ENCODE results near the gene CANX.

DNA sequence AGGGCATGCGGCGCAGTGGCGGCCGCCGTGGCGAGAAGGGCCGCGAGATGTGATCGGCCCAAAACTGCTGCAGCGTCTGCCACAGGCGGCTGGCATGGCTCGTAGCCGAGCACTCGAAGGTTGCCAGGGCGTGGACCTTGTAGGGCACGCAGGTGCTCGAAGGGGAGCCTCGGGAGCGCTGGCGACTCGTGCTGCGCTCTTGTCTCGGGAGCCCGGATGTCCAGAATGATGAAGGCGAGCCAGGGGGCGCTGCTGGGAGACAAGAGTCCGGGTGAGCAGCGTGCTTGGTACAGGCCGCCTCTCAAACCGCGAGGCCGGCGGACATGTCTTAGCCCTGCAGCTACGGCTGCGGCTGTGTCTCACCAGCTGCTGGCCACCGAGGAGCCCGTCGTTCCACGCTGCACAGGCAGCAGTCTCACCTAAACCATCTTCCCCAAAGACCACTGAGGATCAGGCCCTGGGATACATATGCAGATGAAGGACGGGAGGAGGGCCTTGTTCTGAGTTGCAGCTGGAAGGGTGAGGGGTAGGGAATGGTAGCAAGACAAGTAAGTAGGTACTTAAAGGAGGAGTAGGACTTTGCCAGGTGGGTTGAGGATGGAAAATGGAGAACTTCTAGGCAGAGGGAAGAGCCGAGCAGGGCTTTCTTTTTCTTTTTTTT, 19.6 kb upstream of the CANX start:
- TF ChIP-seq, protein P1, sequence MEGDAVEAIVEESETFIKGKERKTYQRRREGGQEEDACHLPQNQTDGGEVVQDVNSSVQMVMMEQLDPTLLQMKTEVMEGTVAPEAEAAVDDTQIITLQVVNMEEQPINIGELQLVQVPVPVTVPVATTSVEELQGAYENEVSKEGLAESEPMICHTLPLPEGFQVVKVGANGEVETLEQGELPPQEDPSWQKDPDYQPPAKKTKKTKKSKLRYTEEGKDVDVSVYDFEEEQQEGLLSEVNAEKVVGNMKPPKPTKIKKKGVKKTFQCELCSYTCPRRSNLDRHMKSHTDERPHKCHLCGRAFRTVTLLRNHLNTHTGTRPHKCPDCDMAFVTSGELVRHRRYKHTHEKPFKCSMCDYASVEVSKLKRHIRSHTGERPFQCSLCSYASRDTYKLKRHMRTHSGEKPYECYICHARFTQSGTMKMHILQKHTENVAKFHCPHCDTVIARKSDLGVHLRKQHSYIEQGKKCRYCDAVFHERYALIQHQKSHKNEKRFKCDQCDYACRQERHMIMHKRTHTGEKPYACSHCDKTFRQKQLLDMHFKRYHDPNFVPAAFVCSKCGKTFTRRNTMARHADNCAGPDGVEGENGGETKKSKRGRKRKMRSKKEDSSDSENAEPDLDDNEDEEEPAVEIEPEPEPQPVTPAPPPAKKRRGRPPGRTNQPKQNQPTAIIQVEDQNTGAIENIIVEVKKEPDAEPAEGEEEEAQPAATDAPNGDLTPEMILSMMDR (conservative IDR thresholded peaks at IDR 0.05; ENCODE audit: low read length) = peak; percentile 55; the same call in 1 of the 2 replicates
- TF ChIP-seq EZH2phosphoT487 (IDR thresholded peaks at IDR 0.05; ENCODE audit: borderline replicate concordance, low read depth, low read length) = no peak
